Gastrocnemius medialis (tissue), 4 donors: Measurements from ENCODE around the gene SMOC1.

ENCODE experiments used
- POLR2A ChIP-seq, 2 donors: fragments of 450-650 bp; IDR thresholded peaks; one replicate each; pipeline ENCODE4 v1.6.1; 2017; ENCODE audit warnings: antibody characterized with exemption in 2 of 2, mild to moderate bottlenecking in 2 of 2, moderate library complexity in 2 of 2
- TF ChIP-seq, protein P1 (sequence below), 5 experiments: fragments of 450-650 bp in 3 of 5; fragments of 200-600 bp in 2 of 5; sonication (generic) in 2 of 5; IDR thresholded peaks in 4 of 5; conservative IDR thresholded peaks in 1 of 5; 1 replicate in 4 of 5; 2 replicates in 1 of 5; pipeline ENCODE4 v1.5.1; 2016 to 2019; ENCODE audit warnings: antibody characterized with exemption in 5 of 5, mild to moderate bottlenecking in 3 of 5, moderate library complexity in 3 of 5

DNA sequence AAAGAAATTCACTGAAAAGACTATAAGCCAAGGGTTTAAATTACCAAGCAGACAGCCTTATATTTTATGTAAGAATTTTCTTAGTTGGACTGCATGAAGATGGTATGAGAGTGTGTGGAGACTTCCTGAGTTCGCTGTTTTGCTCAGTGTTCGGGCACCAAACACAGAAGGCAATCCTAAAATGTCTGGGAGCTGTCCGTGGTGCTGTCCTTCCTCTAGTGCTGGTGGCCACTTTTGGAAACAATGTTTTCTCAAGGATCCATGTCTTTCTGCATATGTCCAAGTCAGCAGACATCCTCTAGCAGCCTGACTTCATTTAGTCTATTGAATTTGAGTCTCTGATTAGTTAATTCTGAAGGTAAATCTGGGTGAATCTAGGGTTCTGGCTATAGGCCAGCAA, 173.8 kb downstream of the SMOC1 start:
- no peak for TF ChIP-seq POLR2A (IDR thresholded peaks at IDR 0.05)
- TF ChIP-seq, protein P1, sequence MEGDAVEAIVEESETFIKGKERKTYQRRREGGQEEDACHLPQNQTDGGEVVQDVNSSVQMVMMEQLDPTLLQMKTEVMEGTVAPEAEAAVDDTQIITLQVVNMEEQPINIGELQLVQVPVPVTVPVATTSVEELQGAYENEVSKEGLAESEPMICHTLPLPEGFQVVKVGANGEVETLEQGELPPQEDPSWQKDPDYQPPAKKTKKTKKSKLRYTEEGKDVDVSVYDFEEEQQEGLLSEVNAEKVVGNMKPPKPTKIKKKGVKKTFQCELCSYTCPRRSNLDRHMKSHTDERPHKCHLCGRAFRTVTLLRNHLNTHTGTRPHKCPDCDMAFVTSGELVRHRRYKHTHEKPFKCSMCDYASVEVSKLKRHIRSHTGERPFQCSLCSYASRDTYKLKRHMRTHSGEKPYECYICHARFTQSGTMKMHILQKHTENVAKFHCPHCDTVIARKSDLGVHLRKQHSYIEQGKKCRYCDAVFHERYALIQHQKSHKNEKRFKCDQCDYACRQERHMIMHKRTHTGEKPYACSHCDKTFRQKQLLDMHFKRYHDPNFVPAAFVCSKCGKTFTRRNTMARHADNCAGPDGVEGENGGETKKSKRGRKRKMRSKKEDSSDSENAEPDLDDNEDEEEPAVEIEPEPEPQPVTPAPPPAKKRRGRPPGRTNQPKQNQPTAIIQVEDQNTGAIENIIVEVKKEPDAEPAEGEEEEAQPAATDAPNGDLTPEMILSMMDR (IDR thresholded peaks at IDR 0.05 in 4 of 5, conservative IDR thresholded peaks at IDR 0.05 in 1 of 5) = no peak
